Stomach smooth muscle (tissue), 2 donors: ENCODE results near the gene CDH15.
"Not testable (repeated sequence)": the region's sequence is repeated elsewhere in the genome, so short reads cannot be mapped to it uniquely, and the experiment has no call there.

Source experiments
- H3K27ac ChIP-seq: one replicate; pipeline ENCODE4 v1.7.0; 2013; ENCODE audit warnings: mild to moderate bottlenecking, low read length, inconsistent platforms
- H3K27me3 ChIP-seq, 2 donors: one replicate each; pipeline ENCODE4 v1.7.0; 2013; ENCODE audit warnings: low read length in 2 of 2; ENCODE audit not compliant: insufficient read depth in 2 of 2, control insufficient read depth in 1 of 2
- H3K36me3 ChIP-seq, 2 donors: one replicate each; pipeline ENCODE4 v1.7.0; 2013; ENCODE audit warnings: low read length in 2 of 2; ENCODE audit not compliant: control insufficient read depth in 2 of 2, insufficient read depth in 2 of 2
- H3K4me1 ChIP-seq: one replicate; pipeline ENCODE4 v1.7.0; 2013; ENCODE audit warnings: low read length; ENCODE audit not compliant: control insufficient read depth, insufficient read depth
- H3K4me3 ChIP-seq, 2 donors: one replicate each; pipeline ENCODE4 v1.7.0; 2013; ENCODE audit warnings: low read length in 2 of 2
- H3K9ac ChIP-seq, 2 donors: one replicate each; pipeline ENCODE4 v1.7.0; 2013; ENCODE audit warnings: low read length in 2 of 2, mild to moderate bottlenecking in 1 of 2
- H3K9me3 ChIP-seq, 2 donors: one replicate each; pipeline ENCODE4 v1.7.0; 2013; ENCODE audit warnings: low read length in 2 of 2; ENCODE audit not compliant: control insufficient read depth in 2 of 2
- donor health status: healthy.
- donor health status: Pancreatic carcinoma.

The CDH15 gene

DNA sequence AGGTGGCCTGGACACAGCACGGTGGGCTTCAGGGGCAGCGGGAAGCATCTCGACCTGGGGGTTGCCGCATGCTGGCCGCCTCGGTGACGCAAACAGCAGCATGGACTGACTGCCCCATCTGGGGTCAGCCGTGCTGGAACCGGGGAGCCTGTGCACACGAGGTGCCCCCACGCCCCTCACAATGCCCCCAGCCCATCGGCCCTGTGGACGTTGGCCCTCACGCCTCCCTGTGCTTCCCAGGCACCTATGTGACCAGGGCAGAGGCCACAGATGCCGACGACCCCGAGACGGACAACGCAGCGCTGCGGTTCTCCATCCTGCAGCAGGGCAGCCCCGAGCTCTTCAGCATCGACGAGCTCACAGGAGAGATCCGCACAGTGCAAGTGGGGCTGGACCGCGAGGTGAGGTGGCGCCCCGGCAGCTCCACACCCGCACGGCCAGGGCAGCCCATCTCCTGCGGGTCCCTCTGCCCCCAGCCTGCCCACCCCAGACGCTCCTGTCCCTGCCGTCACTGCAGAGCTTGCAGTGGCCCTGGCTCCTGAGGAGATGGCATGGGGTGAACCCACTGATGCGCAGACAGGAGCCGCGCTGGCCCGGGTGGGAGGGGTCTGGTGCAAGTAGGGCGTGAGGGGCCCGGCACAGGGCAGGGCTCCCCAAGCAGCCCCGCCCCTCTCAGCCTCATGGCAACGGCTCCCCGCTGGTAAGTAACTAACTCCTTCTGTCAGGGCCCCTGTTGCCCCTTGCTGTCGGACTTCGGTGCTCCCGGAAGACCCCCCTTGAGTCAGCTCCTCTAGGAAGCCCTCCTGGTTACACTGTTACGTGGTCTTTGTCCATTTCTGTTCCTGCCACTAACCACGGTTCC lies 13.6 kb downstream of the CDH15 start:
- H3K36me3 ChIP-seq: no peaks in the 10 kb centered on the region
- no peaks in the 10 kb centered on the region for H3K4me1 ChIP-seq
- H3K27ac ChIP-seq: no peak overlapping the region

DNA sequence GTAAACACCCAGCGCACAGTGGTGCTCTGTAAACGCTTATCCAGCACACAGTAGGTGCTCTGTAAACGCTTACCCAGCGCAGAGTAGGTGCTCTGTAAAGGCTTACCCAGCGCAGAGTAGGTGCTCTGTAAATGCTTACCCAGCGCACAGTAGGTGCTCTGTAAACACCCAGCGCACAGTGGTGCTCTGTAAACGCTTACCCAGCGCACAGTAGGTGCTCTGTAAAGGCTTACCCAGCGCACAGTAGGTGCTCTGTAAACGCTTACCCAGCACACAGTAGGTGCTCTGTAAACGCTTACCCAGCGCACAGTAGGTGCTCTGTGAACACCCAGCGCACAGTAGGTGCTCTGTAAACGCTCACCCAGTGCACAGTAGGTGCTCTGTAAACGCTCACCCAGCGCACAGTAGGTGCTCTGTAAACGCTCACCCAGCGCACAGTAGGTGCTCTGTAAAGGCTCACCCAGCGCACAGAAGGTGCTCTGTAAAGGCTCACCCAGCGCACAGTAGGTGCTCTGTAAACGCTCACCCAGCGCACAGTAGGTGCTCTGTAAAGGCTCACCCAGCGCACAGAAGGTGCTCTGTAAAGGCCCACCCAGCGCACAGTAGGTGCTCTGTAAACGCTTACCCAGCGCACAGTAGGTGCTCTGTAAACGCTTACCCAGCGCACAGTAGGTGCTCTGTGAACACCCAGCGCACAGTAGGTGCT lies 14.5 kb downstream of the CDH15 start:
- not testable (repeated sequence) for H3K4me1 ChIP-seq, H3K27me3 ChIP-seq, H3K9me3 ChIP-seq, H3K27ac ChIP-seq, H3K9ac ChIP-seq, H3K4me3 ChIP-seq, H3K36me3 ChIP-seq

More for the DNA sequence above, 13.6 kb downstream of the CDH15 start:
- H3K9me3 ChIP-seq: no peaks in the 10 kb centered on the region
- H3K27me3 ChIP-seq: peaks cover 9 to 10% of the 10 kb centered on the region in 2 donors
- no peak overlapping the region for H3K4me3 ChIP-seq
- no peak overlapping the region for H3K9ac ChIP-seq

DNA sequence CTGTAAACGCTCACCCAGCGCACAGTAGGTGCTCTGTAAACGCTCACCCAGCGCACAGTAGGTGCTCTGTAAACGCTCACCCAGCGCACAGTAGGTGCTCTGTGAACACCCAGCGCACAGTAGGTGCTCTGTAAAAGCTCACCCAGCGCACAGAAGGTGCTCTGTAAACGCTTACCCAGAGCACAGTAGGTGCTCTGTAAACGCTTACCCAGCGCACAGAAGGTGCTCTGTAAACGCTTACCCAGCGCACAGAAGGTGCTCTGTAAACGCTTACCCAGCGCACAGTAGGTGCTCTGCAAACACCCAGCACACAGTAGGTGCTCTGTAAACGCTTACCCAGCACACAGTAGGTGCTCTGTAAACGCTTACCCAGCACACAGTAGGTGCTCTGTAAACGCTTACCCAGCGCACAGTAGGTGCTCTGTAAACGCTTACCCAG lies 15.1 kb downstream of the CDH15 start:
- H3K36me3 ChIP-seq, H3K27ac ChIP-seq: not testable (repeated sequence)

GRCh38 chr16:89187032-89187769 lies 15.7 kb downstream of the CDH15 start:
- Histone ChIP-seq H3K36me3 (no peaks in the 10 kb centered on the region), H3K9me3 (no peaks in the 10 kb centered on the region), H3K27ac (no peak overlapping the region), H3K27me3 (peaks cover 9 to 12% of the 10 kb centered on the region in 2 donors), H3K4me3 (no peak overlapping the region), H3K9ac (no peak overlapping the region), H3K4me1 (peaks cover 7% of the 10 kb centered on the region)

More for the DNA sequence above, 15.1 kb downstream of the CDH15 start:
- not testable (repeated sequence) for H3K4me1 ChIP-seq, H3K9me3 ChIP-seq, H3K4me3 ChIP-seq, H3K9ac ChIP-seq
- peaks cover 9 to 12% of the 10 kb centered on the region in 2 donors for H3K27me3 ChIP-seq

DNA sequence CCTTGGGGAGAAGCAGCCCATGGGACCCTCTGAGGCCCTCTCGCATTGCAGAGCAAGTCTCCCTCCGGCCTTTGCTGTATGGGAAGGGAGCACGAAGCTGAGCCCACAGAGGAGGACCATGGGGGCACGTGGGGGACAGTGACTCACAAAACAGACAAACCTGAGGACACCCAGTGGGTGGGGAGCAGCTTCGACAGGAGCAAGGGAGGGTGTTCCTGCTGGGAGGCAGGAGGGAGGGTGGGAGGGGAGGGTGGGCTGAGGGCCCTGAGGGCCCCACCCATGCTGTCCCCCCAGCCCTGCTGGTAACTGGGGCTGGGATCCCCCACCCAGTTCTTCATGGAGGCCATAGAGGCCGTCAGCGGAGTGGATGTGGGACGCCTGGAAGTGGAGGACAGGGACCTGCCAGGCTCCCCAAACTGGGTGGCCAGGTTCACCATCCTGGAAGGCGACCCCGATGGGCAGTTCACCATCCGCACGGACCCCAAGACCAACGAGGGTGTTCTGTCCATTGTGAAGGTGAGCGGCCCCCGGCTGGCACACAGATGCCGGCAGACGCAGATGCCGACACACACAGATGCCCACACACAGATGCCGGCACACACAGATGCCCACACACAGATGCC lies 16.3 kb downstream of the CDH15 start:
- Histone ChIP-seq H3K27me3 (peaks cover 9 to 10% of the 10 kb centered on the region in 2 donors), H3K4me1 (peaks cover 8% of the 10 kb centered on the region), H3K27ac (no peak overlapping the region), H3K9me3 (no peaks in the 10 kb centered on the region), H3K4me3 (no peak overlapping the region), H3K36me3 (no peaks in the 10 kb centered on the region), H3K9ac (no peak overlapping the region)

GRCh38 chr16:89188471-89189357 lies 17.2 kb downstream of the CDH15 start:
- not testable (repeated sequence) for H3K9ac ChIP-seq, H3K9me3 ChIP-seq, H3K27me3 ChIP-seq, H3K27ac ChIP-seq, H3K36me3 ChIP-seq, H3K4me3 ChIP-seq, H3K4me1 ChIP-seq

DNA sequence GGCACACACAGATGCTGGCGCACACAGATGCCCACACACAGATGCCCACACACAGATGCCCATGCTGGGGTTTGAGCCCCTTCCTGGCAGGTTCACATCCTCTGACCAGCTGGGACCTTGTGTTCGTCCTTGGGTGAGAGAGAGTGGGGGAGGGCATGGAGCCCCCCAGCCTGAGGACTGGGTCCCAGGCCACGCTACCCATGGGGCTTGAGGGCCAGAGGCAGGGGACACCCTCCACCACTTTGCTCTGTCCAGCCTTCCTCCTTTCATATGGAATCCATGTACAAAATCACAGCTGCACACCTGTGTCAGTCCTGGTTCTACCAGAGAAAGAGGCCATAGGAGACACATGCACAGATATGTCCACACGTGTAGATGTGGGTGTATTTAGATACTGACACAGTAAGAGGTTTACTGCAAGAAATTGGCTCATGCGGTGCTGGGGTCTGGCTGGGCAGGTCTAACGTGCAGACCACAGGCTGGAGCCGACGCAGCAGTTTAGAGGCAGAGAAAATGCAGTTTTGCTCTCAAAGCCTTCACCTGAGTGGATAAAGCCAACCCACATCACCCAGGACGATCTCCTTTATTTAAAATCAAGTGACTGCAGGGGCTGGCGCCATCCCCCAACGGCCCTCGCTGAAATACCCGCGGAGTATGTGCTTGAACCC lies 17.9 kb downstream of the CDH15 start:
- Histone ChIP-seq H3K9ac (no peak overlapping the region), H3K9me3 (no peaks in the 10 kb centered on the region), H3K4me3 (no peak overlapping the region), H3K36me3 (no peaks in the 10 kb centered on the region), H3K27me3 (peaks cover 4 to 7% of the 10 kb centered on the region in 2 donors), H3K27ac (no peak overlapping the region), H3K4me1 (peaks cover 8% of the 10 kb centered on the region)

DNA sequence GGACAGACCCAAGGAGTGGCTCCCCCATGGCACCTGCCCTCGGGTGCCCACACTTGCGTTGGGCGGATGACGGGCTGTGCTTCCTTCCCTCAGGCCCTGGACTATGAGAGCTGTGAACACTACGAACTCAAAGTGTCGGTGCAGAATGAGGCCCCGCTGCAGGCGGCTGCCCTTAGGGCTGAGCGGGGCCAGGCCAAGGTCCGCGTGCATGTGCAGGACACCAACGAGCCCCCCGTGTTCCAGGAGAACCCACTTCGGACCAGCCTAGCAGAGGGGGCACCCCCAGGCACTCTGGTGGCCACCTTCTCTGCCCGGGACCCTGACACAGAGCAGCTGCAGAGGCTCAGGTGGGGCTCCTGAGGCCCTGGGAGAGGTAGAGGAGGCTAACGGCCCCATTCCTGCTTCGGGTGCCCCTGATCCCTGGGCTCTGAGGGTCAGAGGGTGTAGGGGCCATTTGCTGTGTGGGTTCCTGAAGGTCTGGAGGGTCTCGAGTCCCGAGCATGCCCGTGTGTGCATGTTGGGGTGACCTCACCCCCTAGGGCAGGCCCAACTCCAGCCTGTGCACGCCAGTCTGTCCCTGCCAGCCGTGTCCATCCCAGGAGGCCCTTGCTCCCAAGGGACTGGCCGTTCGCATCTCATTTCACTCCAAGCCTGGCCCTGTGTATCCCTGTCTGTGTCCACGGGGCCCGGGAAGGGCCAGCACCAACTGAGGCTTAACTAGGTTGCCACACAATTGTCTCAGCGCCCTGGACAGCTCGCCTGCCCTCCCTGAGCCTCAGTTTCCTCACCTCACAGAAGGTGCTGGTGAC lies 18.8 kb downstream of the CDH15 start:
- Histone ChIP-seq H3K9ac (no peak overlapping the region), H3K4me1 (peaks cover 8% of the 10 kb centered on the region), H3K4me3 (no peak overlapping the region), H3K27me3 (peaks cover 4 to 7% of the 10 kb centered on the region in 2 donors), H3K36me3 (no peaks in the 10 kb centered on the region), H3K9me3 (no peaks in the 10 kb centered on the region), H3K27ac (no peak overlapping the region)
